HG03432 (cell line): ENCODE results near the gene DUXB.

ENCODE experiments used
- ATAC-seq: cut with Tn5 transposase; IDR thresholded peaks from one replicate; pipeline ENCODE4 v1.9.1; 2021; ENCODE audit warnings: mild to moderate bottlenecking, moderate library complexity; ENCODE audit not compliant: unreplicated experiment

DUXB gene

GRCh38 chr16:75660726-75661302 lies 40.4 kb downstream of the DUXB start:
- ATAC-seq, result no peak

- no peak for ATAC-seq
These were observed 40.9 kb downstream of the DUXB start for GRCh38 chr16:75660321-75660720.

GRCh38 chr16:75658175-75658574 lies 43.1 kb downstream of the DUXB start:
- no peak for ATAC-seq

GRCh38 chr16:75653922-75654321 lies 47.3 kb downstream of the DUXB start:
- no peak for ATAC-seq

- ATAC-seq, result peak; percentile 40
These were observed 52.8 kb downstream of the DUXB start for GRCh38 chr16:75648265-75649076.

- ATAC-seq, result peak; percentile 90
These were observed 53.6 kb downstream of the DUXB start, which contains the start of the genes KARS1 and TERF2IP for GRCh38 chr16:75647492-75648264. TSS of gene KARS1 (minus strand) at chr16:75647665. CDS start at chr16:75647639, 26 bp downstream. TSS of gene TERF2IP (plus strand) at chr16:75647773. CDS start at chr16:75647883, 110 bp downstream.

- ATAC-seq, result peak; percentile 26
These were observed 54.2 kb downstream of the DUXB start for GRCh38 chr16:75647112-75647491.

GRCh38 chr16:75644240-75645012 lies 56.8 kb downstream of the DUXB start:
- no peak for ATAC-seq
